GM12878 (cell line): ENCODE measurements around the gene LHCGR. TPM values are rescaled to one million over a fixed set of nuclear protein-coding genes. Genes with fewer than 3 reads are reported as not detected.

ENCODE experiments used
- ATAC-seq: fragments of 200-7000 bp; cut with Tn5 transposase; 3 replicates; pipeline ENCODE4 v1.9.1; 2020; ENCODE audit warnings: mild to moderate bottlenecking, moderate library complexity
- BruUV-seq: library from RNA; stranded (reverse); fragments of 400-500 nt; replicated peaks from 2 replicates; lab custom pipeline; 2021; lab: Mats Ljungman, UMichigan
- CTCF ChIA-PET: fragments of 300-600 bp; sonication (Branson Sonifier 250); formaldehyde crosslinking; extraction: SDS; loops from one replicate; lab custom pipeline; 2021; ENCODE audit warnings: inconsistent platforms; lab: Yijun Ruan, JAX
- POLR2A ChIA-PET: fragments of 350-600 bp; formaldehyde crosslinking; extraction: SDS; loops from one replicate; lab custom pipeline; 2021; ENCODE audit warnings: inconsistent platforms; lab: Charles Lee
- RAD21 ChIA-PET: fragments of 300-600 bp; sonication (Branson Sonifier 250); formaldehyde crosslinking; loops from one replicate; lab custom pipeline; 2023; ENCODE audit warnings: antibody characterized with exemption; ENCODE audit not compliant: unreplicated experiment; lab: Charles Lee
- SMC1A ChIA-PET: fragments of 300-600 bp; sonication (Branson Sonifier 250); formaldehyde crosslinking; loops from one replicate; lab custom pipeline; 2023; ENCODE audit not compliant: unreplicated experiment, uncharacterized antibody; lab: Charles Lee
- DNase-seq: peaks from one replicate; pipeline ENCODE4 v3.0.0-alpha.2; 2011; ENCODE audit warnings: low read depth, low spot score
- FAIRE-seq: peaks from 3 replicates; lab custom pipeline; 2011; peaks lifted over from hg19 to GRCh38; lab: Jason Lieb, UNC
- H2AFZ ChIP-seq: 2 replicates; pipeline ENCODE4 v1.6.0; 2011; ENCODE audit warnings: low read depth, low read length, control low read depth; ENCODE audit not compliant: control insufficient read depth
- H3K27ac ChIP-seq: 2 replicates; pipeline ENCODE4 v1.5.1; 2011; ENCODE audit warnings: control low read depth; ENCODE audit not compliant: control insufficient read depth, insufficient read depth
- H3K27me3 ChIP-seq, 2 experiments: replicated peaks in 1 of 2; 2 replicates each; pipeline versions ENCODE4 v1.6.0 to v1.6.1; 2011; ENCODE audit warnings: low read length in 1 of 2; ENCODE audit not compliant: control insufficient read depth in 2 of 2, insufficient read depth in 2 of 2
- H3K36me3 ChIP-seq, 2 experiments: 2 replicates each; pipeline ENCODE4 v1.5.1; 2011; ENCODE audit warnings: low read length in 1 of 2; ENCODE audit not compliant: control insufficient read depth in 2 of 2, insufficient read depth in 2 of 2
- H3K4me1 ChIP-seq: 2 replicates; pipeline ENCODE4 v1.6.1; 2011; ENCODE audit warnings: mild to moderate bottlenecking, low read length, moderate library complexity, mixed read lengths; ENCODE audit not compliant: control insufficient read depth, insufficient read depth
- H3K4me2 ChIP-seq: 2 replicates; pipeline ENCODE4 v1.6.0; 2011; ENCODE audit warnings: control low read depth; ENCODE audit not compliant: control insufficient read depth, insufficient read depth
- H3K4me3 ChIP-seq: fragments of 200-600 bp; sonication (generic); 2 replicates; pipeline ENCODE4 v1.5.1; 2016
- H3K79me2 ChIP-seq: 2 replicates; pipeline ENCODE4 v1.6.0; 2011; ENCODE audit warnings: low read length; ENCODE audit not compliant: control insufficient read depth, insufficient read depth
- H3K9ac ChIP-seq: 2 replicates; pipeline ENCODE4 v1.8.0; 2011; ENCODE audit warnings: low read length, control low read depth, mixed read lengths; ENCODE audit not compliant: control insufficient read depth, insufficient read depth
- H3K9me3 ChIP-seq: replicated peaks from 3 replicates; pipeline ENCODE4 v1.5.1; 2011; ENCODE audit warnings: mild to moderate bottlenecking, low read length; ENCODE audit not compliant: control insufficient read depth, insufficient read depth
- H4K20me1 ChIP-seq: 2 replicates; pipeline ENCODE4 v1.6.0; 2011; ENCODE audit not compliant: control insufficient read depth, insufficient read depth
- CBFB ChIP-seq: IDR thresholded peaks from 2 replicates; pipeline ENCODE4 v1.6.1; 2016; ENCODE audit warnings: antibody characterized with exemption, low read depth
- CHD2 ChIP-seq: IDR thresholded peaks from 2 replicates; pipeline ENCODE4 v1.6.1; 2011; ENCODE audit warnings: low read depth, low read length, improper control_type of control experiment, borderline replicate concordance
- CHD4 ChIP-seq: fragments of 200-600 bp; sonication (generic); IDR thresholded peaks from 2 replicates; pipeline ENCODE4 v1.6.1; 2016; ENCODE audit warnings: mild to moderate bottlenecking
- HDGF ChIP-seq: fragments of 450-650 bp; IDR thresholded peaks from 2 replicates; pipeline ENCODE4 v1.6.1; 2016; ENCODE audit warnings: antibody characterized with exemption
- IRF5 ChIP-seq: fragments of 450-650 bp; IDR thresholded peaks from 2 replicates; pipeline ENCODE4 v1.6.1; 2017; ENCODE audit warnings: borderline replicate concordance
- MLLT1 ChIP-seq: fragments of 450-650 bp; IDR thresholded peaks from 2 replicates; pipeline ENCODE4 v1.6.1; 2016; ENCODE audit warnings: mild to moderate bottlenecking
- PAX8 ChIP-seq: fragments of 450-650 bp; IDR thresholded peaks from 2 replicates; pipeline ENCODE4 v1.6.1; 2017; ENCODE audit warnings: mild to moderate bottlenecking, moderate library complexity
- POLR2A ChIP-seq: IDR thresholded peaks from 2 replicates; pipeline ENCODE4 v1.6.1; 2011; ENCODE audit warnings: low read depth, mild to moderate bottlenecking, low read length
- POLR2AphosphoS5 ChIP-seq: IDR thresholded peaks from 2 replicates; pipeline ENCODE4 v1.6.1; 2011; ENCODE audit warnings: mild to moderate bottlenecking, low read length, inconsistent platforms
- RELA ChIP-seq: fragments of 450-650 bp; IDR thresholded peaks from 2 replicates; pipeline ENCODE4 v1.8.0; 2014; ENCODE audit warnings: borderline replicate concordance; ENCODE audit not compliant: partially characterized antibody
- SMARCA5 ChIP-seq: fragments of 450-650 bp; IDR thresholded peaks from 2 replicates; pipeline ENCODE4 v1.6.1; 2017; ENCODE audit warnings: mild to moderate bottlenecking
- SP1 ChIP-seq: IDR thresholded peaks from one replicate; pipeline ENCODE4 v1.6.1; 2011; ENCODE audit warnings: low read depth, low read length
- SUPT20H ChIP-seq: IDR thresholded peaks from 2 replicates; pipeline ENCODE4 v1.6.1; 2011; ENCODE audit warnings: low read depth, mild to moderate bottlenecking, low read length, moderate library complexity, borderline replicate concordance; ENCODE audit not compliant: control insufficient read depth
- ZBTB4 ChIP-seq: fragments of 450-650 bp; formaldehyde crosslinking; IDR thresholded peaks from 2 replicates; pipeline ENCODE4 v1.4.0; 2022; ENCODE audit warnings: mild to moderate bottlenecking, moderate library complexity
- WGBS: methylation state at CpG from one replicate; pipeline ENCODE4 v1.1.6; 2016; ENCODE audit warnings: low lambda C conversion rate; ENCODE audit not compliant: insufficient replicate concordance, insufficient coverage; ENCODE audit errors: missing lambda C conversion rate; 5-methylcytosine and 5-hydroxymethylcytosine counted together
- in situ Hi-C: fragments of 300-500 bp; cut with MboI; formaldehyde crosslinking; loops from 9 replicates; pipeline ENCODE4 v1.14.3; 2018; ENCODE audit warnings: mixed read lengths
- intact Hi-C: fragments of 100-400 bp; cut with micrococcal nuclease; formaldehyde crosslinking; loops from one replicate; pipeline ENCODE4 v1.14.2; 2022; ENCODE audit not compliant: unreplicated experiment
- polyA plus RNA-seq, 11 experiments: library from polyadenylated mRNA; depleted of rRNA in 4 of 11; unstranded in 6 of 11; stranded (reverse) in 5 of 11; fragments of >200 nt; fragmentation: Nextera tagmentation in 4 of 11; fragmentation: Illumina TruSeq in 1 of 11; extraction: Ambion mirVana in 4 of 11; extraction: Trizol in 1 of 11; gene quantifications; 1 replicate in 1 of 11; 2 replicates in 10 of 11; pipeline versions ENCODE4 v1.2.1 to v1.2.3, GENCODE V29; 2011 to 2016; ENCODE audit warnings: inconsistent platforms in 2 of 11, missing spikeins in 2 of 11, low read depth in 1 of 11
- total RNA-seq, 4 experiments: library from RNA; depleted of rRNA in 3 of 4; stranded (reverse); fragments of >200 nt in 3 of 4; fragmentation: Illumina TruSeq in 1 of 4; extraction: Trizol in 1 of 4; gene quantifications; 2 replicates each; pipeline versions ENCODE4 v1.2.1 to v1.2.3, GENCODE V29; 2013 to 2021
- TF ChIP-seq, protein P1 (sequence below): fragments of 450-650 bp; formaldehyde crosslinking; IDR thresholded peaks from 2 replicates; pipeline ENCODE4 v1.5.0; 2022; ENCODE audit warnings: mild to moderate bottlenecking, missing genetic modification characterization

Gene LHCGR
- total and polyA plus RNA-seq, 10 of the 15 experiments (the other 5 are each of a cell fraction or from before 2014, with no cell fraction given): 0.02 to 1.9 (median 0.13) TPM; not detected in 5

DNA sequence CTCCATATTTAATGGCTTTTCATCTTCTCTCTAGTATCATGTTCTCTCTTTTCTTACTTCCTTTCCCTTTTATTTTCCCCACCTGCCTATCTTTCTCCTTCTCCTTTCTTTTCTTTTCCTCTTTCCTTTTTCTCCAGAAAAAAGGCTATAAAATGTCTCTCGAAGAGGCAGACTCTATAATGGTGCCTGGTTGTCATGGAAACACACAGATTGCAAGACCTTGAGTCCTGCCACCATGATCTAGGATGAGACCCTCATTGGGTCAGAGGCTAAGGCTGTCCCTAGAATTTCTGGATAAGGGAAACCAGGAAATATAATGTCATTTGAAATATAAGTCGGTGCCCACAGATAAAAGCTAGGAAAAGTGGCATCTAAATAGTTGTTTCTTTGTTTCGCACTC, 36.5 kb upstream of the LHCGR start (continued):
- no peak for TF ChIP-seq ZBTB4 (CRISPR knock-in tag)
- TF ChIP-seq RELA: no peak
- no peak for TF ChIP-seq CHD2
- TF ChIP-seq SP1: no peak
- TF ChIP-seq SUPT20H: no peak
- TF ChIP-seq HDGF: no peak

DNA sequence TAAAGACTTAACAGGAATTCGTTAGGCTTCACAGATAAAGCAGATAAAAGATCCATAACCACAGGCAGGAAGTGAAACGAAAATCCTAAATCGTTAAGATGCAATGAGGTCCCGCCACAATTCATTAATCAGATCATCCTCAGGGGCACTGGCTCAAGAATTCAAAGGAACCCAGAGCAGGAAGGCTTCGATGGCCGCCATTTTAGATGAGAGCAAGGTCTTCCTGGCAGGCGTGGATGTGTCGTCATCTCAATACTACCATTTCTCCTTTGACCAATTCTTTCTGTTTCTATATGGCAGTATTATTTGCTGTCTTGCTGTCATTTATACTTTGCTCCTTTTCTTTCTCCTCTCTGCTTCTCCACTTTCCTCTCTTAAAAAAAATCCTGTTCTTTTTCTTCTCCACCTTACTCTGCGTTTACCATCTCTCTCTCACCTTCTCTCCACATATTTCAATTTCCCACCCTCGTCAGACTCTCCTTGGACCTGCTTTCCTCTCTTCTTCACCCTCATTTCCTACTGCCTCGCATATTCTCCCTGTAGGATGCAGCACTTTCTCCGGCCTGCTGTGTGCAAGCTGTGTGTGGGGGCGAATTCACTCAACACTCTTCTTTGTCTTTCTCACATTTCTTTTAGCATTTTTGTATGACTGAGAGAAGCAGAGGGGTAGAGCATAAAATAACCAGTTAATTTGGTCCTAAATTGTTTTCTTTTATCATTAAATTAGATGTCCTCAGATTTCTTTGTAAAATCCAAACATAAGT, 35.1 kb upstream of the LHCGR start:
- CTCF ChIA-PET: no interaction called here
- H3K27me3 ChIP-seq: no peaks in the 10 kb centered on the region
- RAD21 ChIA-PET: no interaction called here
- FAIRE-seq (no peak), DNase-seq (no peak), ATAC-seq (no peak)
- no peaks in the 10 kb centered on the region for H3K9me3 ChIP-seq
- POLR2A ChIA-PET: no interaction called here
- H2AFZ ChIP-seq: no peak overlapping the region
- no peak overlapping the region for H3K27ac ChIP-seq
- no peak overlapping the region for H3K4me2 ChIP-seq
- 24% methylated on average over 13 of the region's 13 CpGs for WGBS
- H3K4me1 ChIP-seq: no peaks in the 10 kb centered on the region
- no peaks in the 10 kb centered on the region for H3K79me2 ChIP-seq
- H3K9ac ChIP-seq: no peak overlapping the region
- no peaks in the 10 kb centered on the region for H4K20me1 ChIP-seq
- intact Hi-C loops: no loop called here
- no TSS peak for BruUV-seq
- in situ Hi-C loops: no loop called here
- no peak overlapping the region for H3K4me3 ChIP-seq
- SMC1A ChIA-PET: no interaction called here
- H3K36me3 ChIP-seq: no peaks in the 10 kb centered on the region
- no peak for TF ChIP-seq POLR2A
- TF ChIP-seq CBFB: no peak
- no peak for TF ChIP-seq CHD4
- TF ChIP-seq SMARCA5: no peak
- TF ChIP-seq IRF5: no peak
- TF ChIP-seq PAX8: no peak
- no peak for TF ChIP-seq MLLT1
- TF ChIP-seq POLR2AphosphoS5: no peak
- TF ChIP-seq, protein P1, sequence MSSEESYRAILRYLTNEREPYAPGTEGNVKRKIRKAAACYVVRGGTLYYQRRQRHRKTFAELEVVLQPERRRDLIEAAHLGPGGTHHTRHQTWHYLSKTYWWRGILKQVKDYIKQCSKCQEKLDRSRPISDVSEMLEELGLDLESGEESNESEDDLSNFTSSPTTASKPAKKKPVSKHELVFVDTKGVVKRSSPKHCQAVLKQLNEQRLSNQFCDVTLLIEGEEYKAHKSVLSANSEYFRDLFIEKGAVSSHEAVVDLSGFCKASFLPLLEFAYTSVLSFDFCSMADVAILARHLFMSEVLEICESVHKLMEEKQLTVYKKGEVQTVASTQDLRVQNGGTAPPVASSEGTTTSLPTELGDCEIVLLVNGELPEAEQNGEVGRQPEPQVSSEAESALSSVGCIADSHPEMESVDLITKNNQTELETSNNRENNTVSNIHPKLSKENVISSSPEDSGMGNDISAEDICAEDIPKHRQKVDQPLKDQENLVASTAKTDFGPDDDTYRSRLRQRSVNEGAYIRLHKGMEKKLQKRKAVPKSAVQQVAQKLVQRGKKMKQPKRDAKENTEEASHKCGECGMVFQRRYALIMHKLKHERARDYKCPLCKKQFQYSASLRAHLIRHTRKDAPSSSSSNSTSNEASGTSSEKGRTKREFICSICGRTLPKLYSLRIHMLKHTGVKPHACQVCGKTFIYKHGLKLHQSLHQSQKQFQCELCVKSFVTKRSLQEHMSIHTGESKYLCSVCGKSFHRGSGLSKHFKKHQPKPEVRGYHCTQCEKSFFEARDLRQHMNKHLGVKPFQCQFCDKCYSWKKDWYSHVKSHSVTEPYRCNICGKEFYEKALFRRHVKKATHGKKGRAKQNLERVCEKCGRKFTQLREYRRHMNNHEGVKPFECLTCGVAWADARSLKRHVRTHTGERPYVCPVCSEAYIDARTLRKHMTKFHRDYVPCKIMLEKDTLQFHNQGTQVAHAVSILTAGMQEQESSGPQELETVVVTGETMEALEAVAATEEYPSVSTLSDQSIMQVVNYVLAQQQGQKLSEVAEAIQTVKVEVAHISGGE: no peak
